GM10847 (cell line): ENCODE results near the gene RELL1.

Source experiments
- POLR2A ChIP-seq: IDR thresholded peaks from 2 replicates; pipeline ENCODE4 v1.6.1; 2011; ENCODE audit not compliant: insufficient read length; ENCODE audit errors: extremely low read depth

The RELL1 gene

DNA sequence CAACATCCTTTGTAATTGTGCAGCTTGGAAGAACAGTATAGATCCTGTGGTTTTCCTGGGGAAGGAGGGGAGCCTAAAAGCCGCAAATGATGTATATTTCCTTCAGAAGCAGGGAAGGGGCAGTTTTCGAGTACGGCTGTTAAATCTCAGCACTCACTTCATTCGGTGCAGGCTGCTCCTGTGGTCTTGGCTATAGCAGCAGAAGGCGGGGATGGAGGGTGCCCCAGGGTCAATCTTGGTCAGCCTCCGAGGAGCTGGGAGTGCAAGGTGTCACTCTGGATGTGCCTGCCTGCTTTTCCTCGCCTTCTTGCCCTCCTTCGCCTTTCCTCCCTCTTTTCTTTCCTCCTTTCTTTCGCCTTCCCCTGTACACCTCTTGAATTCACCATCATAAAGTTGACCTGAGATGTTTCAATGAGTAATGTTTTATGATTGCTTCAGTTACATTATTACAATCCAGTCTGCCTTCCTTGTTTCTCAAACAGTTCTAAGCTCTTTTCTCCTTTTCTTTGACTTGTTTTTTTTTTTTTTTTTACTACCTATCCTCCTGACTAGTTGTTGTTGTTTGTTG is 101.6 kb downstream of the RELL1 start:
- no peak for TF ChIP-seq POLR2A

DNA sequence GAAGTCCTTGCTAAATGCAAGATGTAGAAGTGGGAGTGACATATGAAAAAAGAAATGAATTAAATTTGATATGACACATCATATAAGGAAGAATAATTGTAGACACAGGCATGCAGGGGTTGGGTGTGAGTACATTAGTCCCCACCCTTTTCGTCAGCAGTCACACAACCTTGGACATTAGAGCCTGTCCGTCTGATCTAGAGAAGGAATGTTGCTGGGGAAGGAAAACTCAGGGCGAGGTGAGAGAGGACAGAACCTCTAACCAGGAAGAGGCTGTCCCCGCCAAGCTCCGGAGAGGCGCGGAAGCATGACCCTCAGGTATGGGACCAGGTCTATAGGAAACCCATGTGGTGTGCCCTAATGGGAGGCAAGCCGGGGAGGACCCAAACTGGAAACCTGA is 102.1 kb downstream of the RELL1 start:
- TF ChIP-seq POLR2A, result no peak

DNA sequence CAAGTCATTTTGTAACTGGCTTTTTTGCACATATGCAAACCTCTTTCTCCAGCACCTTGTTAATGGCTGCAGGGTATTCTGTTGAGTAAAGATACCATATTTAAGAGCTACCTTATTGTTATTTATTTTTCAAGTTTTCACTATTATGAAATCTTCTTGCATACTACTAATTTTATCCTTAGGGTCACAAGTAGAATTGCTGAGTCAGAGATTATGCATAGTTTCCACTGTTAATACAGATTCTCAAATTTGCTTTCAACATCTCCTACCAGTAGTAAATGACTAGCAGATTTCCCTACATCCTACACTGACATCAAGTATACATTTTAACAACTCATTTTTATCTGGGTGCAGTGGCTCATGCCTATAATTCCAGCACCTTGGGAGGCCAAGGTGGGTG is 112.6 kb downstream of the RELL1 start:
- no peak for TF ChIP-seq POLR2A

DNA sequence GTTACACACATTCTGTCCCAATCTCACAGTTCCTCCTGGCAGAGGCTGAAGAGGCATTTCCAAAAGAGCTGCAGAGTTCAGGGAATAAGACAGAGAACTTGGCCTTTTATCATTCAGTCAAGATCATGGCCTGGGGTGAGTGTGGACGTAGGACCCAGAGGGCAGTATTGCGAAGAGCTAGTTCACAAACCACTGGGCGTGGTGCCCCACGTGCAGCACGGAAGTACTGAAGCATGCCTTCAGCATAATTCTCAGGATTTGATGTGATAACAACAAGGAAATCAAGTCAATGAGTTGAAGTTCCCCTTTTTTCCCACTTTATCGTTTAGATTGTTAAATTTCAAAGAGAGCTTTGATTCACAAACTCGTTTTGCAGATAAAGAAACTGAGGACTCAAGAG is 117.7 kb downstream of the RELL1 start:
- TF ChIP-seq POLR2A, result no peak

DNA sequence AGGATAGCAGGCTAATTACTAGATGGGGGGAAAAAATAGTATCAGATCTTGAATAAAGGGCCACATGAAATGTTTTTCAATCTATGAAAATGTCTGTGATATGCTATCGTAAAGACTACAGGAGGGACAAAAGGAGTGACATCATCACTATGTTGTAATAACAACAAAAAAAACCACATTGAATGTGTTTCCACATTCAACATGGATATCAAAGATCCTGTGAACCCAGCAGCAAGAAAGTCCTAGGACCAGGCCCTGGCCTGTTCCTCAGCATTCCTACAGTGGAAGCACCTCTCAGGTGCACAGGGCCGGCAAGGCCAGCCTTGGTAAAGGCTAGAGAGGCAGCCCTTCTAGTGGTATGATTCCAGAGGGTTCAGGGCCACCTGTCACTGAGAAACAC is 118.3 kb downstream of the RELL1 start:
- no peak for TF ChIP-seq POLR2A

DNA sequence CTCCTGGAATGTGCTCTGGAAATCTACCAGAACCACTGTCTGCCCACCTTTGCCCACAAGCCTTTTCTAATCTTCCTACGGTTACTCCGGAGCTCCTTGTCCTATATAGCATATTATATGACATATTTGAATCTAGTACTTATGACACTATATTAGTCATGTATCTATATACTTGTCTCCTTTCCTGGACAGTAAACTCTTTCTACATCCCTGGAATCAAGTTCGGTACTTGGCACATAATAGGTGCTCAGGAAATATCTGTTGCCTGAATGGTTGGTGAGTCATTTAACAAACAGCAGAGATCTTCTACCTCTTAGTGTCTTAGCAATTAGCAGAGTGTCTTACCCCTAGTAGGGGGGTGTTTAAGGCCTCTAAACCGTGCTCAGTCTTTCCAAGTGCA is 123.6 kb downstream of the RELL1 start:
- TF ChIP-seq POLR2A, result no peak

DNA sequence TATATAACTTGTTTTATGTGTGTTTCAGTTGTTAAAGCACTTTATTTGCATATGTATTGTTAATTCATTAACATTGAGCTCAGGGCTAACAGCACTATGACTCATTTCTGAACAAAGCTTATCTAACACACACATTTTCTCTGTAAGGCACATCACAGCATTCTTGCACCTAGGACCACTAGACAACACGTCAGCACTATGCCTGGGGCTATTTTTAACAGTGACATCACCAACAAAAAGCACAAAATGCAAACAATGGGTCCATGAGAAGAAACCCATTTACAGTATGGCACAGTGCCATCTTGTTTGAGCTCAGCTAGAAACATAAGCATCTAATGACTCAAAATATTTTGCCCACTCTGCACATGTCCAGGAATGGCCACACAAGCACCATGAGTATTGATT is 124.4 kb downstream of the RELL1 start:
- no peak for TF ChIP-seq POLR2A

DNA sequence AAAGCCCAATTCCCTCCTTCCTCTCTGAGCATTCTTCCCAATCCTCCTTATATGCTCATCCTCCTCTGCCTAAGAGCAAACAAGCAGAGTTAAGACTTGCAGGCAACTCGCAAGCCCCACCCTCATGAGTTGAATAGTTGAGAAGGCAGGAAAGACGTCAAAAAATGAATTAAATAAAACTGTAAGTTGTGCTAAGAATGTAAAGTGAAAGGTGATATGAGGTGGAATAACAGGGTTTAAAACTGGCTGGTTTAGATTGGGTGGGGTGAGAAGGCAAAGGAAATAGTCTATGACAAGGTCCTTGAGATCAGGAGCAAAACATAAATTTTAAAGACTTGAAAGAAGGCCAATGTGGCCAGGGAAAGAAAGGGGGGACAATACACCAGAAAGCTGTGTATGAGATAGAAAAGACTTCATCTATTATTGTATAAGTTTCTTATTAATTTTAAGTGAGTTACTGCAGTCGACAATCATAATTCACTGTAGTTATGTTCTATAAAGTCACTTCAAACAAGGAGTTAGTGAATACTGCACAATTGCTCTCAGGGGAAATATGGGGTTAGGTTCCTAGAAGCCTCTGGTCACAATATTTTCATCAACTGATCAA is 124.9 kb downstream of the RELL1 start:
- TF ChIP-seq POLR2A, result no peak
